Memory B cell (primary cell): Measurements from ENCODE around the gene TMEM74B.
"Not testable (repeated sequence)": the region's sequence is repeated elsewhere in the genome, so short reads cannot be mapped to it uniquely, and the experiment has no call there.

Source experiments
- ATAC-seq: fragments of 150-1000 bp; cut with Tn5 transposase; 2 replicates; pipeline ENCODE4 v1.10.0; 2021; ENCODE audit warnings: low read depth, mild to moderate bottlenecking, moderate library complexity
- DNase-seq, 2 donors: peaks; one replicate each; pipeline ENCODE4 v3.0.0; 2022; ENCODE audit warnings: low spot score in 2 of 2
- H3K27ac Mint-ChIP-seq: one replicate; pipeline ENCODE4 v1.8.0; 2022; ENCODE audit warnings: mild to moderate bottlenecking, moderate library complexity, mixed read lengths
- H3K27me3 Mint-ChIP-seq: one replicate; pipeline ENCODE4 v1.8.0; 2022; ENCODE audit warnings: mixed read lengths
- H3K36me3 Mint-ChIP-seq: one replicate; pipeline ENCODE4 v1.8.0; 2022; ENCODE audit warnings: mild to moderate bottlenecking, mixed read lengths
- H3K4me1 Mint-ChIP-seq: one replicate; pipeline ENCODE4 v1.8.0; 2022; ENCODE audit warnings: mixed read lengths
- H3K4me3 Mint-ChIP-seq: one replicate; pipeline ENCODE4 v1.8.0; 2022; ENCODE audit warnings: mild to moderate bottlenecking, moderate library complexity, mixed read lengths
- H3K9me3 Mint-ChIP-seq: one replicate; pipeline ENCODE4 v1.8.0; 2022; ENCODE audit warnings: mixed read lengths

Gene TMEM74B

DNA sequence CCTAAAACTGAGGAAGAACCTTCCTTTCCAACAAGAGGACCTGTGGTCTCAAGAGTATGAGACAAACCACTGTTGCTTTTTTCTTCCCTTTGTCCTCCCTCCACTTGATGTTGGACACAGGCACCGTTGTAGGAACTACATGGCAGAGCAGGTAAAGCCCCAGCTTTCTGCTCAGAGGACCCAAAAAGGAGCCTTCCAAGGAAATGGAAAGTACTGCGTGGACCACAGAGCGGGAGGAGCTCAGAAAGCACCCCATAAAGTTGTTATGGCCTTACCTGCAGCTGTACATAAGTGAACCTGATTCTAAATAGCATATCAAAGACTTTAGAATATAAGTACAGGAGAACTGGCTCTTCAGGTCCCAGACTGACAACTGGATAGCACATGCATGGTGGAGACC is 29.4 kb downstream of the TMEM74B start:
- Mint-ChIP-seq H3K9me3 (peaks cover 8% of the 10 kb centered on the region), H3K27me3 (no peaks in the 10 kb centered on the region), H3K4me1 (peaks cover 3% of the 10 kb centered on the region), H3K36me3 (peaks cover 49% of the 10 kb centered on the region), H3K27ac (no peak overlapping the region), H3K4me3 (no peak overlapping the region)
- ATAC-seq (no peak), DNase-seq (no peak)

DNA sequence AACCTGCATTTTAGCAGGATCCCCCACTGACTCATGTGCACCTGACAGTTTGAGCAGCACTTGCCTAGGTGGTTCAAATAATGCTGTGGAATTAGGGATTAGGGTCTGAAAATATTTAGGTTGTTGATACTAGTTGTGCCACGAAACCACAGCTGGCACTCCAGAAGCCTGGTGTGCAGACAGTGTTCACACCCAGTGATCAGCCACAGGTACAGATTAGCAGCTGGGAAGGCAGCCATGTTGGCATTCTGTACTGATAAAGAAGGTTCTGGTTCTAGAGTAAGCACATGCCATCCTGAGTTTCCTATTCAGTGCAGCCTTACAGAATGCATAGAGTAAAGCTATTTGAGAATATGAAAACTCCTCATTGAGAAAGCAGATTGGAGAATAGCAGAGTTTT is 30.1 kb downstream of the TMEM74B start:
- no peaks in the 10 kb centered on the region for H3K27me3 Mint-ChIP-seq
- H3K36me3 Mint-ChIP-seq = peaks cover 45% of the 10 kb centered on the region
- no peak overlapping the region for H3K27ac Mint-ChIP-seq
- H3K9me3 Mint-ChIP-seq = peaks cover 8% of the 10 kb centered on the region
- ATAC-seq = no peak
- no peak for DNase-seq
- no peak overlapping the region for H3K4me3 Mint-ChIP-seq
- H3K4me1 Mint-ChIP-seq = peaks cover 3% of the 10 kb centered on the region

DNA sequence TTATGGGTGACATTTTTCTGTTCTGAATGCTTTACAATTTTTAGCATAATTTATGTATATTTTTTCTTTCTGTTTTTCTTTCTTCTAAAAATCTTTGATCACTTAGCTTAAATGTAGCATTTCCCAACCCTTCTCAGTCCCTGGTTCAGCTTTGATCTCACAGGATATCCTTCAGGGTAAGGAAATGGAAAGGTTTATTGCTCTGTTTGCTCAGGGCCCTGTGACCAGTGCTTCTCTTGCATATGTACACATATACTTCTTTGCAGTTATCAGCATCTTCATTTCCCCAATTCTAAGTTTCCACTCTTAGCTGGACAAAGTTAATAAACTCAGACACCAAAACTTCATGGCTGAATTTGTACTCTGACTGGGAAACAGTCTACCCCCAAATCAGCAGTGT is 30.6 kb downstream of the TMEM74B start:
- H3K27me3 Mint-ChIP-seq = no peaks in the 10 kb centered on the region
- H3K4me3 Mint-ChIP-seq = no peak overlapping the region
- peaks cover 45% of the 10 kb centered on the region for H3K36me3 Mint-ChIP-seq
- peaks cover 8% of the 10 kb centered on the region for H3K9me3 Mint-ChIP-seq
- ATAC-seq = no peak
- H3K4me1 Mint-ChIP-seq = peaks cover 3% of the 10 kb centered on the region
- H3K27ac Mint-ChIP-seq = no peak overlapping the region
- no peak for DNase-seq

DNA sequence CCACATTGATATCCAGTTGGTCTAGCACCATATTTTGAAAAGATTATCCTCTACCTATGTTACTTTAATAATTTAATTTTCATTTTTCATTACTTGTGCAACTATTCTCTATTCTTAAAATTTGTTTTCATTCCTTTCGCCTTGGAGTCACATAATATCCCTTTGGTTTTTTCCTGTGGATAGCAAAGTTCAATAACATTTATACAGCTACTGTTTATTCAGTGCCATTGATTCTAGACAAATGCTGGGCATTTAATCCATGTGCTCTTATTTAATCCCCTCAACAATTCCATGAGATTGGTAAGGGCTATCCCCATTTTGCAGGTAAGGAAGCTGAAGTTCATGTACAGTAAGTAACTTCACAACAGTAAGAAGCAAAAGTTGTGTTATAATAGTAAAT is 33.8 kb downstream of the TMEM74B start:
- Mint-ChIP-seq H3K4me1 (peaks cover 7% of the 10 kb centered on the region), H3K36me3 (peaks cover 47% of the 10 kb centered on the region)
- ATAC-seq = no peak

DNA sequence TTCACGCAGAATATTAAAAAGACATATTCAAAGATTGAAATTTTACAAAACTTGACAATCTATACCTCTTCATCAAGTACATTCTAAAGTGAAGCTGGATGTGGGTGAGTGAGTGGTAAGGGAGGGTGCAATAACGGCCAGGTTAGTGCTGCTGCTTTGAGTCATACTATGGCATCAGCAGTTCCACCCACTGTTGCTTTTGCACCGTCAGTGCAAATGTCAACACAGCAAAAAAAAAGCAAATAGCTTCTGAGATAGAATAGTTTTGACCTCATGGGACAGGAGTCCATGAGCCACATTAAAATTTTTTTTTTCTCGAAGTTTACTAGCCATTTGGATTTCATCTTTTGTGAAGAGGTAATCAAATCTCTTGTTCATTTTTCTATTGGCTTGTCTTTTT is 34.6 kb downstream of the TMEM74B start:
- DNase-seq (no peak), ATAC-seq (no peak)
- Mint-ChIP-seq H3K4me3 (no peak overlapping the region), H3K36me3 (peaks cover 46% of the 10 kb centered on the region), H3K4me1 (peaks cover 7% of the 10 kb centered on the region), H3K27me3 (no peaks in the 10 kb centered on the region), H3K27ac (no peak overlapping the region), H3K9me3 (no peaks in the 10 kb centered on the region)

More for the DNA sequence above, 33.8 kb downstream of the TMEM74B start:
- DNase-seq = no peak
- no peak overlapping the region for H3K4me3 Mint-ChIP-seq
- no peaks in the 10 kb centered on the region for H3K27me3 Mint-ChIP-seq
- H3K27ac Mint-ChIP-seq = no peak overlapping the region
- H3K9me3 Mint-ChIP-seq = peaks cover 2% of the 10 kb centered on the region

DNA sequence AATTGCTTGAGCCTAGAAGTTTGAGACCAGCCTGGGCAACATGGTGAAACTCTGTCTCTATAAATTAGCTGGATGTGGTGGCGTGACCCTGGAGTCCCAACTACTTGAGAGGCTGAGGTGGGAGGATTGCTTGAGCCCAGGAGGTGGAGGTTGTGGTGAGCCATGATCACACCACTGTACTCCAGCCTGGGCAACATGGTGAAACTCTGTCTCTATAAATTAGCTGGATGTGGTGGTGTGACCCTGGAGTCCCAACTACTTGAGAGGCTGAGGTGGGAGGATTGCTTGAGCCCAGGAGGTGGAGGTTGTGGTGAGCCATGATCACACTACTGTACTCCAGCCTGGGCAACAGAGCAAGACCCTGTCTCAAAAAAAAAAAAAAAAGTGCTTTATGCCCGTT is 35.0 kb downstream of the TMEM74B start:
- H3K9me3 Mint-ChIP-seq, H3K27ac Mint-ChIP-seq, DNase-seq, ATAC-seq, H3K4me3 Mint-ChIP-seq, H3K4me1 Mint-ChIP-seq, H3K27me3 Mint-ChIP-seq: not testable (repeated sequence)
- peaks cover 42% of the 10 kb centered on the region for H3K36me3 Mint-ChIP-seq

DNA sequence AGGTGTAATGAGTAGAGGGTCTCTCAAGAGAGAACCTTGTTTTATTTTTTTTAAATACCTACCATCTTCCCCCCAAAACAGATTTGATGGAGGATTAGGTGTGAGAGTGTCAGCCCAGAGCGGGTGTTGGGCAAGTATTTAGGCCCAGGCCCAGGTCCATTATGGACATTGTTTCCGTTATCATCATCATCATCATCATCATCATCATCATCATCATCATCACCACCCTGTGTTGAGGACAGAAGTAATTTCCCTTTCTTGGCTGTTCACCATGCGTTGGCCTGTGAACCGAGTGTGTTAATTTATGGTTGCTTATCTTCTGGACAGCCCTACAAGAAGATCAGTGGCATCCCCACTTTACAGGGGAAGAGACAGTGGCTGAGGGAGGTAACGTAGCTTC is 37.8 kb downstream of the TMEM74B start:
- Mint-ChIP-seq H3K36me3 (peaks cover 28% of the 10 kb centered on the region), H3K27ac (no peak overlapping the region), H3K4me3 (no peak overlapping the region), H3K4me1 (peaks cover 10% of the 10 kb centered on the region), H3K27me3 (no peaks in the 10 kb centered on the region), H3K9me3 (no peaks in the 10 kb centered on the region)
- no peak for ATAC-seq
- no peak for DNase-seq

DNA sequence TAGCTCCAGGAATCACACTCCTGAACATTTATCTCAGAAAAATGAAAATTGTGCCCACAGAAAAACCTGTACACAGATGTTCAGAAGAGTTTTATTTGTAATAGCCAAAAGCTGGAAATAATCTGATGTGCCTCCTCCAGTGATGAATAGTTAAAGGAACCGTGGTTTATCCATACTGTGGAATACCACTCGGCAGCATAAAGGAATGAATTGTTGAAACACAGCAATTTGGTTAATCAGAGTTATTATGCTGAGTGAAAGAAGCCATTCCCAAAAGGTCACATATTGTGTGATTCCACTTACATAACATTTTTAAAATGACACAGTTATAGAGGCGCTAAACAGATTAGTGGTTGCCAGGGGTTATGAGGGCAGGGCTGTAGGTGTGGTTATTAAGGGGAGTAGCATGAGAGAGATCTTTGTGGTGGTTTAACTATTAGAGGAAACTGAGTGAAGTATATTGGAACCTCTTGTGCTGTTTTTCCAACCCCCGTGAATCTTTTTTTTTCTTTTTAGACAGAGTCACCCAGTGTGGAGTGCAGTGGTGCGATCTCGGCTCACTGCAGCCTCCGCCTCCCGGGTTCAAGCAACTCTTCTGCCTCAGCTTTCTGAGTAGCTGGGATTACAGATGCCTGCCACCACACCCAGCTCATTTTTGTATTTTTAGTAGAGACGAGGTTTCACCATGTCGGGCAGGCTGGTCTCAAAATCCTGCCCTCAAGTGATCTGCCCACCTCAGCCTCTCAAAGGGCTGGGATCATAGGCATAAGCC is 40.2 kb downstream of the TMEM74B start:
- DNase-seq (no peak), ATAC-seq (no peak)
- H3K36me3 Mint-ChIP-seq = peaks cover 37% of the 10 kb centered on the region
- no peak overlapping the region for H3K27ac Mint-ChIP-seq
- no peaks in the 10 kb centered on the region for H3K27me3 Mint-ChIP-seq
- H3K4me3 Mint-ChIP-seq = no peak overlapping the region
- H3K4me1 Mint-ChIP-seq = peaks cover 7% of the 10 kb centered on the region
- no peaks in the 10 kb centered on the region for H3K9me3 Mint-ChIP-seq

DNA sequence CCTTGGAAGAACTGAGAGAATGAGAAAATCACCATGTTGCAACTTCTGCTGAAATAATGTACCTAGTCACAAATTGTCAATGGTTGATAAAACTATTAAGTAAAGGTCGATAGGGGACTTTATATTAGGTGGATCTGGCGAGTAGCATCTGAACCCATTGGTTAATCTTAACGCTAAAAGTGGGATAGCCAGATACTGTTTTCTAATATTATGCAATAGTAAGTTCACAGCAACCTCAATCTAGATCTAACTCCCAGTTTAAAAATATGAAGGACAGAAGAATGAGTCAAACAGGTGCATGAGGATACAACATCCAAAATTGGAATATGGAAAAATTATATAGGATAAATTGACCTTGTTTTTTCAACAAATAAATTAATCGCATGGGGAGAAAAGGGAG is 47.5 kb downstream of the TMEM74B start:
- no peaks in the 10 kb centered on the region for H3K27me3 Mint-ChIP-seq
- H3K27ac Mint-ChIP-seq = no peak overlapping the region
- no peak for ATAC-seq
- no peak overlapping the region for H3K4me3 Mint-ChIP-seq
- peaks cover 4% of the 10 kb centered on the region for H3K4me1 Mint-ChIP-seq
- H3K36me3 Mint-ChIP-seq = peaks cover 47% of the 10 kb centered on the region
- H3K9me3 Mint-ChIP-seq = peaks cover 2% of the 10 kb centered on the region
- DNase-seq = no peak

DNA sequence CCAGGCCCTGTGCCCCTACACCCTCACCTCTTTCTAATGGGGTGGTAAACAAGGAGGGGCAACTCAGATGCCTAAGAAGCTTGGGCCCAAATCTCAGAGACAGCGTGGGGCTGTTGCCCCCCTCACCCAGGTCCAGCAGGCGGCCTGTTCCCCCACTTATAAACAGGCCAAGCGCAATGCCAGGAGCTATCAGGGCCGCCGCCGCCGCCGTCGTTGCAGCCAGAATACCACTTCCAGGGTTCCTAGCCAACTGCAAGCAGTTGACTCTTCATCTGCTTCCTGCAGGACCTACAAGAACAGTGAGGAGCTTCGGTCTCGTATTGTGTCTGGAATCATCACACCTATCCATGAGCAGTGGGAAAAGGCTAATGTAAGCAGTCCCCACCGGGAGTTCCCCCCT is 49.9 kb downstream of the TMEM74B start:
- Mint-ChIP-seq H3K27ac (no peak overlapping the region), H3K36me3 (peaks cover 50% of the 10 kb centered on the region), H3K4me3 (no peak overlapping the region), H3K4me1 (peaks cover 15% of the 10 kb centered on the region), H3K9me3 (peaks cover 2% of the 10 kb centered on the region), H3K27me3 (no peaks in the 10 kb centered on the region)
- no peak for ATAC-seq
- no peak for DNase-seq

DNA sequence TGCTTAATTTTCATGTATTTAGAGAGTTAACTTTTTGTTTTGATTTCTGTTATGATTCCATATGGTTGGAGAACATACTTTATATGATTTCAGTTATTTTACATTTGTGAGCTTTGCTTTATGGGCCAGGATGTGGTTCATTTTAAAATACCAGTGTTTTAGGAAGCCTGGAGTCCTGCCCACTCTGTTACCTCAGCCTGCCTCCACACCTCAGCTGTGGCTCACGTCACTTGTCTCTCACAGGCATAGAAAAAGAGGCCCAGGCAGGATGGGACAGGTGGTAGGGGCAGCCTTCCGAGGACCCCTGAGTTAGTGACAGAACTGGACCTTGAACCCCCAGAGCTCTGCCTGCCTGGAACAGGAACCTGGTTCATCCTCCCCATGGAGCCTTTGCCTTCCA is 50.4 kb downstream of the TMEM74B start:
- no peak overlapping the region for H3K27ac Mint-ChIP-seq
- DNase-seq (no peak), ATAC-seq (no peak)
- peaks cover 50% of the 10 kb centered on the region for H3K36me3 Mint-ChIP-seq
- peaks cover 16% of the 10 kb centered on the region for H3K4me1 Mint-ChIP-seq
- H3K27me3 Mint-ChIP-seq = no peaks in the 10 kb centered on the region
- H3K9me3 Mint-ChIP-seq = peaks cover 2% of the 10 kb centered on the region
- H3K4me3 Mint-ChIP-seq = no peak overlapping the region

DNA sequence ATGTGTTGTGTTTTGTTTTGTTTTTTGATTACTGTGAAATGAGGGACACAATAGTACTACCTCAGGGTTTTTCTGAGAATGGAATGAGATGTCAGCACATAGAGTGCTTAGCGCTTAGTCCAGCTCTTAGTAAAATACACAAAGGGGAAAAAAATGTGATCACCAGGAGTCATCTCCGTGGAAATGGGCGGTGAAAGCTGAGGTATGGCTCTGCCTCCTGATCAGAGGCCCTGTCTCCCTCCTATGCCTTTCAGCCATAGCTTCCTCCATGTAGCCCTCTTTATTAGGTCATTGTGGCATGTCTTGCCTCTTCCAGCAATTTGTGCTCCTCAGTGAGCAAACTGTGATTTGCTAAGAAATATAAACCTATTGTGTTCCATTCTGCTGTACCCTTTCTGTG is 53.4 kb downstream of the TMEM74B start:
- ATAC-seq (no peak), DNase-seq (no peak)
- Mint-ChIP-seq H3K27ac (no peak overlapping the region), H3K36me3 (peaks cover 51% of the 10 kb centered on the region), H3K4me3 (no peak overlapping the region), H3K4me1 (peaks cover 17% of the 10 kb centered on the region), H3K27me3 (no peaks in the 10 kb centered on the region), H3K9me3 (peaks cover 2% of the 10 kb centered on the region)

DNA sequence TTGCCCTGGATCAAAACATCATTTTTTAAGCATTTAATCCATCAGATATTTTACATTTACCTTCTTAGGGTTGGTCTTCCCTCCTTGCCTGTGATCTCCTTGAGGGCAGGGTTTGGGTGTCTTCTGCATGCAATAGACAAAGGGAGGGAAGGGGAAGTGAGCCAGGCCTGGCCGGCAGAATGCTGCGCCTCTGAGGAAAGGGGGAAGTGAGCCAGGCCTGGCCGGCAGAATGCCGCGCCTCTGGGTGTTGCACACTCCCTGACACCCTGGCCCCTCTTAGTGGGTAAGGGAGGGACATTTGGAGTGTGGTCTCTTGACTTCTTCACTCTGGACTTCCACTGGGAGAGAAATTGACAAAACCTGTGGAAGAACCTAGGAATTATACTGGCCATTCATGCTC is 53.9 kb downstream of the TMEM74B start:
- Mint-ChIP-seq H3K27me3 (no peaks in the 10 kb centered on the region), H3K27ac (peak overlapping the region; percentile 67), H3K4me3 (peak overlapping the region; percentile 22)

More for the DNA sequence above, 53.9 kb downstream of the TMEM74B start:
- H3K36me3 Mint-ChIP-seq = peaks cover 52% of the 10 kb centered on the region
- H3K9me3 Mint-ChIP-seq = peaks cover 2% of the 10 kb centered on the region
- DNase-seq (no peak), ATAC-seq (peak; percentile 96)
- peaks cover 17% of the 10 kb centered on the region for H3K4me1 Mint-ChIP-seq
